Ascending aorta (tissue), 2 donors: ENCODE data around the gene BTBD10. TPM values are rescaled to one million over a fixed set of nuclear protein-coding genes. Genes with fewer than 3 reads are reported as not detected.

Experiments
- DNase-seq, 2 donors: peaks; one replicate each; pipeline ENCODE4 v3.0.0-alpha.2; 2019; ENCODE audit warnings: low spot score in 2 of 2
- H3K27ac ChIP-seq, 2 donors: fragments of 200-600 bp; sonication (generic); one replicate each; pipeline ENCODE4 v1.5.1; 2016 to 2017; ENCODE audit warnings: mild to moderate bottlenecking in 1 of 2
- H3K27me3 ChIP-seq: fragments of 200-600 bp; sonication (generic); one replicate; pipeline ENCODE4 v1.5.1; 2017
- H3K36me3 ChIP-seq, 2 donors: fragments of 200-600 bp; sonication (generic); one replicate each; pipeline ENCODE4 v1.5.1; 2016
- H3K4me1 ChIP-seq, 2 donors: fragments of 200-600 bp; sonication (generic); one replicate each; pipeline ENCODE4 v1.5.1; 2016 to 2017; ENCODE audit warnings: mild to moderate bottlenecking in 1 of 2
- H3K4me3 ChIP-seq, 2 donors: fragments of 200-600 bp; sonication (generic); one replicate each; pipeline ENCODE4 v1.5.1; 2016 to 2017; ENCODE audit warnings: mild to moderate bottlenecking in 1 of 2
- H3K9me3 ChIP-seq, 2 donors: fragments of 200-600 bp; sonication (generic); one replicate each; pipeline ENCODE4 v1.5.1; 2016
- CTCF ChIP-seq, 3 experiments: fragments of 200-600 bp in 2 of 3; fragments of 450-650 bp in 1 of 3; sonication (generic) in 2 of 3; IDR thresholded peaks; one replicate each; pipeline ENCODE4 v1.5.1; 2016 to 2019; ENCODE audit warnings: antibody characterized with exemption in 3 of 3, mild to moderate bottlenecking in 1 of 3, moderate library complexity in 1 of 3
- intact Hi-C: fragments of 100-400 bp; cut with DNase I; formaldehyde crosslinking; loops from one replicate; pipeline ENCODE4 v1.15.1; 2023
- total RNA-seq: library from RNA; depleted of rRNA; stranded (reverse); fragments of >200 nt; gene quantifications from one replicate; pipeline ENCODE4 v1.1.0, GENCODE V29; 2016

The BTBD10 gene
- total RNA-seq, 1 donor from 2014 or later: 10.1 TPM

DNA sequence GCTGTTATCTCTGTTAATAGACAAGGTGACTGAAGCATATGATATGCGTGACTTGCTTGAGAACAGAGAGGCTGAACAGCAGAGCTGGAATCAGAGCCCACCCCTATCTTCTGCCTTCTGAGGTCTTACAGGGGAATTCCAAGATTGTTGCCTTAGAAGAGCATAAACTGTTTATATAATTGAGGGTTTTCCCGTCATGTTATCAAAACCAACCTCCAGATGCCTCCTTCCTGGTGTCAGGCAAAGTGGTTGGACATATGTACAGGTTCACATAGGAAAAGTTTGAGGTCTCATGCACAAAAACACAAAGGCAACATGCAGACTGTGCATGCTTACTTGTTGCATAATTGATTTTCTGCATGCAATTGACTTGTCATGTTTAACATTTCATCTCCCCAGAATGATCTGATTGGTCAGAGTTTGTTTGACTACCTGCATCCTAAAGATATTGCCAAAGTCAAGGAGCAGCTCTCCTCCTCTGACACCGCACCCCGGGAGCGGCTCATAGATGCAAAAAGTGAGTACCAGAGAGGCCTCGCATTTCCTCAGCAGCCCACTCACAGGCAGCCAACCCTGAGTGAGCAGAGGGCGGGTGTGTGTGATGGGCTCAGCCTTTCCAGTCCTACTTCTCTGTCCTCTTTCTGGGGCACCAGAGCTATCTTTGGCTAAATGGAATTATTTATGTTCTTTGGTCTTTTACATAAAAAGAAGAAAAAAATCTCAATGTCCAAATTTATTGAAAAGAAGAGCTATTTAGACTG, 96.6 kb downstream of the BTBD10 start:
- DNase-seq: peak in 1 of 2 donors; percentile 9
- no peak for TF ChIP-seq CTCF (IDR thresholded peaks at IDR 0.05)
- H3K4me3 ChIP-seq: no peak overlapping the region
- H3K36me3 ChIP-seq: peaks cover 64 to 89% of the 10 kb centered on the region in 2 donors
- no peak overlapping the region for H3K27ac ChIP-seq
- no peaks in the 10 kb centered on the region for H3K27me3 ChIP-seq
- H3K9me3 ChIP-seq: no peaks in the 10 kb centered on the region
- H3K4me1 ChIP-seq: no peaks in the 10 kb centered on the region
- intact Hi-C loops: no loop called here

DNA sequence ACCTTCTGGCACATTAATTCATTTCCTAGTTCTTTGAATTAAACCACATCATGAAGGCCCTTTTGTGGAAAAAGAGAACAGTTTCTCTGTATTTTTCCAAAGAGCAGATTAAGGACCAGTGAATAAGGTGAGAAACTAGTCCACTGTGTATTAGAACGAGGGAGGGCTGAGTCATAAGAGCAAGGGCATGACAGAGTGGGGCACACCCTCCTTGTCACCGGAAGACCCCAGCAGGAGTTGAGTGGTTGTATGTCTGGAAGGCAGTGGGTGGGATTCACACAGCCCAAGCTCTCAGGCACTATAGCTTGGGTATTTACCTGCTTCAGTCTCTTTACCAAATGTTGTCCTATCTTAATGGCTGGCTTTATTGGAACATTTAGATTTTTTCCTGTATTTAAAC, 98.6 kb downstream of the BTBD10 start:
- Histone ChIP-seq H3K27me3 (no peaks in the 10 kb centered on the region), H3K27ac (no peak overlapping the region), H3K36me3 (peaks cover 68 to 86% of the 10 kb centered on the region in 2 donors), H3K9me3 (no peaks in the 10 kb centered on the region), H3K4me1 (no peaks in the 10 kb centered on the region), H3K4me3 (no peak overlapping the region)
- intact Hi-C loops: no loop called here
- no peak for DNase-seq
- TF ChIP-seq CTCF (IDR thresholded peaks at IDR 0.05): no peak

DNA sequence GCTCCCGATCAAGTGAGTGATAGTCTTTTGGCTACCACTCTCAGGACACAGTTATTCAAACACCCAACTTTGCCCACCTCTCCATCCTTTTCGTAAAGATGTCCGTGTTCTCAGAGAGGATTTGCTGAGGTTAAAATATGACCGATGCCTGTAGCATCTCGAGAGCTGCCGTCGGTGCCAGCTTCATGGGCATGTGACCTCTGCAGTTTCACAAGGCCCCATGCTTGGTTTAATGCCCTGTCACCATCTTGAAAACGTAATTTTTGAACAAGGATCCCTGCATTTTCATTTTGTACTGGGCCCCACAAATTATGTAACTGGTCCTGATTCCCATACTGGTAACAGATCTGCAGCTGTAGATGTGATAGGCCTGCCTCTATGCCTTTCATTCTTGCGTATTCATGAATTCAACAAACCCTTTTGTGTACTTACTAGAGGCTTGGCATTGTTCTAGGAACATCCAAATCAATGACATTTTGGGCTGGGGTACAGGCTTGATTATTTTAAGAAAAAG, 100.4 kb downstream of the BTBD10 start:
- no peak for DNase-seq

GRCh38 chr11:13358596-13359270, 104.3 kb downstream of the BTBD10 start:
- Histone ChIP-seq H3K4me1 (no peaks in the 10 kb centered on the region), H3K9me3 (no peaks in the 10 kb centered on the region), H3K4me3 (no peak overlapping the region), H3K27ac (no peak overlapping the region), H3K36me3 (peaks cover 46 to 87% of the 10 kb centered on the region in 2 donors), H3K27me3 (no peaks in the 10 kb centered on the region)
- intact Hi-C loops: no loop called here
- no peak for DNase-seq
- no peak for TF ChIP-seq CTCF (IDR thresholded peaks at IDR 0.05)

More for the DNA sequence above, 100.4 kb downstream of the BTBD10 start:
- H3K4me3 ChIP-seq: no peak overlapping the region
- intact Hi-C loops: no loop called here
- H3K27me3 ChIP-seq: no peaks in the 10 kb centered on the region
- H3K4me1 ChIP-seq: no peaks in the 10 kb centered on the region
- peaks cover 58 to 88% of the 10 kb centered on the region in 2 donors for H3K36me3 ChIP-seq
- no peak overlapping the region for H3K27ac ChIP-seq
- TF ChIP-seq CTCF (IDR thresholded peaks at IDR 0.05): no peak
- H3K9me3 ChIP-seq: no peaks in the 10 kb centered on the region

GRCh38 chr11:13357232-13357631, 105.8 kb downstream of the BTBD10 start:
- no peak for TF ChIP-seq CTCF (IDR thresholded peaks at IDR 0.05)
- DNase-seq: no peak
- H3K4me3 ChIP-seq: no peak overlapping the region
- H3K27ac ChIP-seq: no peak overlapping the region
- no peaks in the 10 kb centered on the region for H3K9me3 ChIP-seq
- H3K36me3 ChIP-seq: peaks cover 40 to 74% of the 10 kb centered on the region in 2 donors
- no peaks in the 10 kb centered on the region for H3K4me1 ChIP-seq
- intact Hi-C loops: no loop called here
- H3K27me3 ChIP-seq: no peaks in the 10 kb centered on the region
